Activated CD4-positive, alpha-beta T cell treated with anti-CD3 and anti-CD28 coated beads, Interleukin-2, amount 50 U/mL, for 1 hour (primary cell): ENCODE measurements around the gene PARG.
"Not testable (repeated sequence)": the region's sequence is repeated elsewhere in the genome, so short reads cannot be mapped to it uniquely, and the experiment has no call there.

Experiments used
- DNase-seq: peaks from one replicate; pipeline ENCODE4 v3.0.0-alpha.2; 2020

The PARG gene

GRCh38 chr10:49900406-49900805 lies 41.4 kb downstream of the PARG start:
- not testable (repeated sequence) for DNase-seq

DNA sequence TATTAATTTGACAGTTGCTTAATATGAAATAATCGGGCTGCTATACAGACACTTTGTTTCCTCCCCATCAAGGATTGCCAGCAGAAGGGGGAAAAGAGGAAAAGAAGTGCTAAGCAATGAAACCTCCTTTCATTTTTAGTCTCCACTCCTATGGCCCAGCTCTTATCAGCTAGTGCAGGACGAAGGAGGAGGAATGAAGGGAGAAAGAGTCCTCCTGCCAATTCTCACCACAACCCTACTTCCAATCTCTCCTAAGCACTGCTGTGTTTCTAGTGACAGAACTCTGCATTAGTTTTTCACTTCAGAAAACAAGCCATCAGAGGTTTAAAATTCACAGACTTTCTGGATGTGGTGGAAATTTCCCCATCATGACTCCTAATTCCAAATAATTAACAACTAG lies 41.8 kb downstream of the PARG start:
- DNase-seq: not testable (repeated sequence)

DNA sequence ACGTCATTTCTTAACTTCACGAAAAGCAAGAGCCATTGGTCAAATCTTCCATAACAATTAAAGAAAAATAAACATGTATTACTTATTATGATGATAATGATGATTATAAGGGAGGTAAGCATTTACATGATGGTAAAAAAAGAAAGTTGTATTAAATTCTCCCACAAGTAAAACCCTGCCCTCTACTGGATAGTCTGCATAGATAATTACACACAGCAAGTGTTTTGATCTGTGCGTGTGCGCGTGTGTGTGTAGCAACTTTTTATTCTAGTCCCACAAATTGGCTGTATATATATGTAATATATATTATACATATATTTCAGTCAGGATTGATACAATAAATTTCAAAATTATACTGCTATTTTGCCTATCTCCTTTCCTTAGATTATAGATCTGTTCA lies 51.8 kb downstream of the PARG start:
- not testable (repeated sequence) for DNase-seq

DNA sequence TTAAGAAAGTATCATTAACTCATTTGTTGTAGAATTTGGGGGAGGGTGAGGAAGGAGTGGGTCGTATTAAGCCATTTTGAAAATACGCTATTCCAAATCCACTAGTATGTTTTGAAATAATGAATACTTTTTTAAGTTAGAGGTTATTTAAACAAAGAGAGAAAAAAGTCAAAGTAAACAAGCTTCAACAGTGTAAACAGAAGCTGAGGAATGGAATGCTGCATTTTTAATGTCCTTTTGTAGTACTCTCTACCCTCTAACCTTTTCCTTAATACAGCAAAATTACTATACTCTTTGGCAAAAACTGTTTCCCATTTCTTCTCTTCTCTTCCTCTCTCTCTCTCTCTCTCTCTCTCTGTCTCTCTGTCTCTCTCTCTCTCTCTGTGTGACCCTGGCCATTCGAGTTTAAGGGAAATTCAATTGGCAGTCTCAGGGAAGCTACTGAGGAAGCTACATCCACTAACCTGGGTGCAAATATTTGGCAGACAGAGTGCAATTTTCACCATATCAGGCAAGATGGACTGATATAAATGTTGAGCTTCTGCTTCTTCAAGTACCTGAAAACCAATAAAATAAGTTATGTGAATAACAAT lies 57.0 kb downstream of the PARG start:
- not testable (repeated sequence) for DNase-seq

DNA sequence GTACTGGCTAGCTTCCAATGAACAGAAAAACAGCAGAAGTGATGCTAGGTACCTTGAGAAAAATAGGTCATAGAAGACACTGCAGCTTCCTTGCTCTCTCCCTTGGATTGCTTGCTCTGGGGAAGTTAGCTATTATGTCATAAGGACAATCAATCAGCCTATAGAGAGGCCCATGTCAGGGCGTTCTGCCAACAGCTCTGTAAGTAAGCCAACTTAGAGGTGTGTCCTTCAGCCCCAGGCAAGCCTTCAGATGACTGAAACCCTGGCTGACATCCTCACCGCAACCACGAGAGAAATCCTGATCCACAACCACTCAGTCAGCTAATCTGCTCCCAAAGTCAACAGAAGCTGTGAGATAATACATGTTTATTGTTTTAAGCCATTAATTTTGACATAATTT lies 58.0 kb downstream of the PARG start:
- not testable (repeated sequence) for DNase-seq

DNA sequence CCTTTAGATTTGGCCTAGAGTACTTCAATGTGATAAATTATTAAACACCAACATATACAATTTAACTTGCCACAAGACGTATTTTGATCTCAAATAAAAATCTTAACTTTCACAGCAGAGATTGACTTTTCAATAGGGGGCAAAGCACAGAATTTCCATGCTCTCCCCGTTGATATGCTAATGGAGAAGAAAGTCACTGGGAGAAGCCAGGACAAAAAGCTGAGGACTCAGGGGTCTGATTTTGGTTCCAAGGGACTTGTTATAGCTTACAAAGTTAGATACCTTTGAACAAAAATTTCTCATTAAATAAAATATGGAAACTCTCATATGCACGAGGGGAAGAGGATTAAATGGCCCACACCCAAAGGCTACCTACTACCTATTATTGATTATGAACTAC lies 59.5 kb downstream of the PARG start:
- not testable (repeated sequence) for DNase-seq

- DNase-seq: not testable (repeated sequence)
Observed at GRCh38 chr10:49872740-49873139, 69.1 kb downstream of the PARG start.

- not testable (repeated sequence) for DNase-seq
Observed at GRCh38 chr10:49871462-49871861, 70.4 kb downstream of the PARG start.

- not testable (repeated sequence) for DNase-seq
Observed at GRCh38 chr10:49859933-49860332, 81.9 kb downstream of the PARG start.

- DNase-seq: not testable (repeated sequence)
Observed at GRCh38 chr10:49858697-49859382, 83.0 kb downstream of the PARG start.

DNA sequence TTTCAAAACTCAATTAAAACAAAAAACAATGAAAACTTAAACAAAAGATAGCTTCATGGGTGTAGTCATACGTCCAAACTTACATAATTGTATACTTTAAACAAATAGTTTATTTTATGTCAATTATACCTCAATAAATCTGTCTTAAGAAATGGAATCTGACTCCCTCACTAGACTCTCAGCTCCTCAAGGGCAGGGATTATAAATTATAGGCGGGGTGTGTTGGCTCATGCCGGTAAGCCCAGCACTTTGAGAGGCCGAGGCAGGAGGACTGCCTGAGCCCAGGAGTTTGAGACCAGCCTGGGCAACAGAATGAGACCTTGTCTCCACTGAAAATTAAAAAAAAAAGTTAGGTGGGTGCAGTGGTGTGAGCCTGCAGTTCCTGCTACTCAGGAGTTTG lies 92.3 kb downstream of the PARG start:
- DNase-seq: not testable (repeated sequence)

DNA sequence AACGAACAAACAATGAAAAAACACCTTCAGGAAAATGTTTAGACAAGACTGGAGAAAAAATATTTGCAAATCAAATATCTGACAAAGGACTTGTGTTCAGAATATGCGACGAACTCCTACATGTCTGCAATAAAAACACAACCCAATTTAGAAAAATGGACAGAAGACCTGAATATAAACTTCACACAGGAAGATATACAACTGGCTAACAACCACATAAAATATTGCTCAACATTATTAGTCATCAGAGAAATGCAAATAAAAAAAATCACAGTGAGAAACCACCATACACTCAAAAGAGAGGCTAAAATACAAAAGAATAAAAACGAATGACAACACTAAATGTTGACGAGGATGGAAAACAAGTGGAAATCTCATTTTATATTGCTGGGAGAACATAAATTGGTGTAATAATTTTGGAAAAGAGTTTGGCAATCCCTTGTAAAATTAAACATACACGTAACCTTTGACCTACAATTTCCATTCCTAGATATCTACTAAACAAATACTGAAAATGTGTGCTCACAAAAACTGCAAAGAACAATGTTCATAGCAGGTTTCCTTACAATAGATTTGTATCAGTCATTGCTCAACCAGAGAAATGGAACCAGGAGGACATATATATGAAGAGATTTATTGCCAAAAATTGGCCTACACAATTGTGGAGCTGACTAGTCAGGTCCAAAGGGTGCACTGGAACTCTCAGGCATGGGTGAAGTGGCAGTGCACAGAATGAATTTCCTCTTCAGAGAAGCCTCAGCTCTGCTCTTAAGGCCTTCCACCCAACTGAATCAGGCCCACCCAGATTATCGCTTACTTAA lies 96.8 kb downstream of the PARG start:
- DNase-seq: no peak

- not testable (repeated sequence) for DNase-seq
Observed at GRCh38 chr10:49842333-49842628, 99.5 kb downstream of the PARG start.

GRCh38 chr10:49841615-49842332 lies 100.1 kb downstream of the PARG start:
- DNase-seq: no peak

DNA sequence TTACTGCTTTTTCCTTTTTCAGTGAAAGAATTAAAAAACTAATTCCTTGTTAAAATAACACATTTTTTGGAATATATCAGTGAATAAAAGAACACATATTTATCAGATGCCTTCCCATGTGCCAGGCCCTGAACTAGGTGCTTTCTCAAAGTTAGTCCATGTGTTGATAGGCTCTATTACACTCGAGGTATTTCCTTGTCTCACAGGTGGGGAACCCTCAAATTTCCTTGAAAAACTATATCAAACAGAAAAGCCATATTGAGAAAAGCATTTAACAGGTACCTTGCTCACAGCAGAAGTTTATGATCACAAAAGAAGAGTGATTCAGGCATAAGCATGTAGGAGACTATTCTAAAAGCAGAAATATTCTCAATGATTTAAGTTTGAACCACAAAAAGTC lies 104.1 kb downstream of the PARG start:
- DNase-seq: no peak

DNA sequence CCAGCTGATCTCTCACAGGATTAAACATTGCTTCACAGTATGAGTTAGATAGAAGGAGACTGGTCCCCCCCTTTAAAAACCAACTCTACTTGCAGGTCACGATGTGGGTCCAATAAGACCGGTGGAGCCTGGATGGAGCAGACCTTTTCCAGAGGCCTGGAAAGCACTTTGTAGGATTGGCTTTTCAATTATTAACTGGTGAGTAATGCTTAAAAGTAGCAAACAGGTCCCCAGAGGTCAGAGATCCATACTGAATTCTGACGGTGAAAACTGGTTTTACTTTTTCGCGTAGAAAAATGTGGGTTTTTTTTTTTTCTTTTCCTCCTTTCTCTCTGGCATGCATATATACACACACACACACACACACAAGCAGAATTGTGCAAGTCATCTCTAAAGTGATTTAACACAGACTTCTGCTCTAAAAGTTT lies 104.8 kb downstream of the PARG start:
- DNase-seq: no peak

DNA sequence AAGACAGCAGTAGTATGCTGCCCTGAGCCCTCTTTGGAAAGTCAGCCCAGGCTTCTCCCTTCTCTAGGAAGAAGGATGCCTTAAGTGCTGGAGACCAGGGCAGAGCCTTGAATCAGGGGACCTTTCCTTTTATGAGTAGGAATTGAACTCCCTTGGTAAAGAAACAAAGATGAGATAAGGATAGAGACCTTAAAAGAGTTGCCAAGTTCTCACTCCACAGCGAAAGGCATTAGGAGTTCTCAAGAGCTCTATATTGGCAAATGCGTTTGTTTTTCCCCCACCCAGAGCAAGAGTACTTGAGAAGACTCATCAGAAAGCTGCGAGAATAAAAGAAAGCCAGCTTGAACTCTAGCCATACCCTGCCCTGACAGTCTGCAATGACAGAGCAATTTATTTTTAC lies 106.9 kb downstream of the PARG start:
- DNase-seq: no peak

DNA sequence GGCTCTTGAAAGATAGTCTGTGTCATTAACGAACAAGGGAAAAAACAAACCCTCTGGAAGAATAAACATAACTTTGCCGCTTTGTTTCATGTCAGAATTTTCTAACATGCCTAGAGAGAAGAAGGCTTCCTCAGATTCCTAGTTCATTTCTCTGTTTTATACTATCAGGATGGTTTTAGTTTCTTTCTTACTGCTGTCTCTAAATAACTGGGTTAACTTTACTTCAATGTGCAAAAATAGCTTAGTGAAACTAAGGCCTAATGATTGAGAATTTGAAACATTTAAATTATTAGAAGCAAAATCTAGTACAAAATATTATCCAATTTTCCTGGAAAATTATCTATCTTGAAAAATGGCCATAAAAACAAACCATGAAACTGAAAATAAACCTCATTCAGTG lies 107.6 kb downstream of the PARG start:
- DNase-seq: no peak

- DNase-seq: no peak
Observed at GRCh38 chr10:49833168-49833567, 108.7 kb downstream of the PARG start.

- no peak for DNase-seq
Observed at GRCh38 chr10:49831352-49832035, 110.3 kb downstream of the PARG start.

- no peak for DNase-seq
Observed at GRCh38 chr10:49830846-49831245, 111.0 kb downstream of the PARG start.

- DNase-seq: no peak
Observed at GRCh38 chr10:49830016-49830415, 111.8 kb downstream of the PARG start.

GRCh38 chr10:49827297-49827696 lies 114.5 kb downstream of the PARG start:
- no peak for DNase-seq
